Neuron (in vitro differentiated cells): ENCODE measurements around the gene DNAJC12.

ENCODE experiments used
- H2AFZ ChIP-seq: one replicate; pipeline ENCODE4 v1.6.1; 2013; ENCODE audit warnings: low read depth, mild to moderate bottlenecking, inconsistent platforms, low read length, moderate library complexity
- H3K27me3 ChIP-seq: one replicate; pipeline ENCODE4 v1.6.1; 2013; ENCODE audit warnings: low read length; ENCODE audit not compliant: insufficient read depth
- H3K36me3 ChIP-seq: one replicate; pipeline ENCODE4 v1.6.1; 2013; ENCODE audit warnings: low read length; ENCODE audit not compliant: insufficient read depth
- H3K4me1 ChIP-seq: one replicate; pipeline ENCODE4 v1.6.1; 2013; ENCODE audit warnings: low read length; ENCODE audit not compliant: insufficient read depth
- H3K4me3 ChIP-seq: 2 replicates; pipeline ENCODE4 v1.5.1; 2013; ENCODE audit warnings: mild to moderate bottlenecking, low read length, moderate library complexity
- H3K9me3 ChIP-seq: one replicate; pipeline ENCODE4 v1.6.1; 2013; ENCODE audit warnings: low read length

The DNAJC12 gene

DNA sequence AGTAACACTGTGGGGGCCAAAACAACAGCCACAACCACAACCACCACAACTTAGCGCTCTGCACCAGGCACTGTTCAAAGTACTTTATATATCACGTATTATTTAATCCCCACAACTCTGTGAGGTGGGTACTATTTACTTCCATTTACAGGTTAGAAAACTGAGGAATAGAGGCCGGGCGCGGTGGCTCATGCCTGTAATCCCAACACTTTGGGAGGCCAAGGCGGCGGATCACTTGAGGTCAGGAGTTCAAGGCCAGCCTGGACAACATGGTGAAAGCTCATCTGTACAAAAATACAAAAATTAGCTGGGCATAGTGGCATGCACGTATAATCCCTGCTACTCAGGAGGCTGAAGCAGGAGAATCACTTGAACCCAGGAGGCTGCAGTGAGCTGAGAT, 3.6 kb downstream of the DNAJC12 start:
- Histone ChIP-seq H3K27me3 (no peaks in the 10 kb centered on the region), H3K9me3 (no peaks in the 10 kb centered on the region), H3K4me1 (no peaks in the 10 kb centered on the region)

GRCh38 chr10:67827811-67828210, 10.2 kb downstream of the DNAJC12 start:
- H3K27me3 ChIP-seq = no peaks in the 10 kb centered on the region
- H3K9me3 ChIP-seq = no peaks in the 10 kb centered on the region
- no peaks in the 10 kb centered on the region for H3K4me1 ChIP-seq
- H2AFZ ChIP-seq = no peak overlapping the region
- no peak overlapping the region for H3K4me3 ChIP-seq
- no peaks in the 10 kb centered on the region for H3K36me3 ChIP-seq

More for the DNA sequence above, 3.6 kb downstream of the DNAJC12 start:
- Histone ChIP-seq H3K36me3 (no peaks in the 10 kb centered on the region), H2AFZ (no peak overlapping the region), H3K4me3 (no peak overlapping the region)

- Histone ChIP-seq H3K36me3 (no peaks in the 10 kb centered on the region), H3K4me3 (no peak overlapping the region), H3K27me3 (no peaks in the 10 kb centered on the region), H3K9me3 (no peaks in the 10 kb centered on the region), H3K4me1 (no peaks in the 10 kb centered on the region), H2AFZ (no peak overlapping the region)
These were observed 18.2 kb downstream of the DNAJC12 start for GRCh38 chr10:67819768-67820204.

GRCh38 chr10:67818323-67818722, 19.7 kb downstream of the DNAJC12 start:
- no peak overlapping the region for H2AFZ ChIP-seq
- H3K9me3 ChIP-seq = no peaks in the 10 kb centered on the region
- no peak overlapping the region for H3K4me3 ChIP-seq
- H3K36me3 ChIP-seq = no peaks in the 10 kb centered on the region
- H3K27me3 ChIP-seq = no peaks in the 10 kb centered on the region
- no peaks in the 10 kb centered on the region for H3K4me1 ChIP-seq

- Histone ChIP-seq H3K9me3 (peaks cover 2% of the 10 kb centered on the region), H3K27me3 (no peaks in the 10 kb centered on the region), H3K36me3 (no peaks in the 10 kb centered on the region), H3K4me3 (no peak overlapping the region), H3K4me1 (no peaks in the 10 kb centered on the region), H2AFZ (no peak overlapping the region)
These were observed 21.3 kb downstream of the DNAJC12 start for GRCh38 chr10:67816719-67817118.

- H3K4me1 ChIP-seq = no peaks in the 10 kb centered on the region
- peaks cover 2% of the 10 kb centered on the region for H3K9me3 ChIP-seq
- no peaks in the 10 kb centered on the region for H3K36me3 ChIP-seq
- H2AFZ ChIP-seq = no peak overlapping the region
- no peak overlapping the region for H3K4me3 ChIP-seq
- no peaks in the 10 kb centered on the region for H3K27me3 ChIP-seq
These were observed 22.4 kb downstream of the DNAJC12 start for GRCh38 chr10:67815571-67816059.

GRCh38 chr10:67812007-67812406, 26.0 kb downstream of the DNAJC12 start:
- H3K4me3 ChIP-seq = no peak overlapping the region
- H3K4me1 ChIP-seq = no peaks in the 10 kb centered on the region
- no peaks in the 10 kb centered on the region for H3K36me3 ChIP-seq

GRCh38 chr10:67809107-67809506, 28.9 kb downstream of the DNAJC12 start:
- Histone ChIP-seq H3K4me1 (no peaks in the 10 kb centered on the region), H3K4me3 (no peak overlapping the region), H3K27me3 (no peaks in the 10 kb centered on the region), H2AFZ (no peak overlapping the region), H3K9me3 (peaks cover 2% of the 10 kb centered on the region), H3K36me3 (no peaks in the 10 kb centered on the region)

More at GRCh38 chr10:67812007-67812406, 26.0 kb downstream of the DNAJC12 start:
- peaks cover 2% of the 10 kb centered on the region for H3K9me3 ChIP-seq
- no peak overlapping the region for H2AFZ ChIP-seq
- H3K27me3 ChIP-seq = no peaks in the 10 kb centered on the region

DNA sequence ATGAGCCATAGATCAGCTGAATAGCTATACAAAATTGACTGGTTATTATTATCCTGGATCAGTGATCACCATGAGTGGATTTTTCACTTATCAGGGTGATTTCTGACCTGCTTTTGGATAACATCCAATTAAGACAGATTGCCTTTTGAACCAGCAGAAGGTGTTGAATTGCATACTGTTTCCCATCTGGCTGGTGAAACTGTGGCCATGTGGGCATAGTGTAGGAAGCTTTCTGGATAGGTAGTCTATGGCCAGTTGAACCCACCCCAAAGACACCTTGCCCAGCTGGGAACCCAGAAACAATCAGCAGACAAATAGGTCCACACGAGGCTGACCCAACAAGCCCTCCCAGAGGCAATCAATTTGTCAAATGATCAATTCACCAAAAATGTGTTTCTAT, 29.3 kb downstream of the DNAJC12 start:
- Histone ChIP-seq H2AFZ (no peak overlapping the region), H3K4me3 (no peak overlapping the region), H3K9me3 (peaks cover 2% of the 10 kb centered on the region), H3K27me3 (no peaks in the 10 kb centered on the region), H3K4me1 (no peaks in the 10 kb centered on the region), H3K36me3 (no peaks in the 10 kb centered on the region)

DNA sequence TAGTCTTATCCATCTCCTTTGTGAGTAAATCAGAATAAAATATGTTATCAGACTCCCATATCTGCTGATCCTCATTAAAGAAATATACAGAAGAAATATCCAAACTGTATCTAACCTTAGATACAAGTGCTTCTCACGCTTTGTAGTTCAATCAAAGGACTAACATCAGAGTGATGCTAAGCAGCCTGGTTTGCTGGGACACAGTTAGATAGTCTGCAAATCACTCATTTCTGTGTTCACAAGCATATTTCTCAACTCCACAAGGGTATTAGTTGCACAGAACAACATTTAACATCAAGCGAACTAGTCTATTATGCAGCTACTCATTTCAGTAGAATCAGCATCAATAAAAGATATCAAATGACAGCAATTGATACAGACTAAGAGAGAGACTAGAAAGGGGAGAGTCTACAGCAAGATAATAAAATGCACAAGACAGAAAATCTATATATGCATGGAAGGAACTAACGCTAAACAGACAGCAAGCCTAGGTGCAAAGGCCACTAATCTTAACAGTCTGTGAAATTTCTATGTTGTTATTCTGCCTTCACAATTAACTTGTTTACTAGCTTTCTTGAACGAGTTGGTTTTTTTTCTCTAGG, 30.0 kb downstream of the DNAJC12 start:
- no peaks in the 10 kb centered on the region for H3K4me1 ChIP-seq
- no peak overlapping the region for H2AFZ ChIP-seq
- H3K4me3 ChIP-seq = no peak overlapping the region
- H3K27me3 ChIP-seq = no peaks in the 10 kb centered on the region
- H3K36me3 ChIP-seq = no peaks in the 10 kb centered on the region
- peaks cover 2% of the 10 kb centered on the region for H3K9me3 ChIP-seq

DNA sequence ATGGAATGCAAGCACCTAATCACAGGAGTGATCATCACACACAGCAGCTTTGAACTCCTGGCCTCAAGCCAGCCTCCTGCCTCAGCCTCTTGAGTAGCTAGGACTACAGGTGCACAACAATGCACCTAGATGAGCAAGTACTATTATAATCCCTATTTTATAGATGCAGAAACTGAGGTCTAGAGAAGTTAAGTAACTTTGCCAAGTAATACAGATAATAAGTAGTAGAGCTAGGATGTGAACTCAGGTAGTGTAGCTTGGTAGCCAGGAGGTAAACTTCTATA, 33.7 kb downstream of the DNAJC12 start:
- no peaks in the 10 kb centered on the region for H3K27me3 ChIP-seq

GRCh38 chr10:67803588-67804394, 34.2 kb downstream of the DNAJC12 start:
- no peaks in the 10 kb centered on the region for H3K36me3 ChIP-seq
- H3K4me1 ChIP-seq = no peaks in the 10 kb centered on the region
- H3K9me3 ChIP-seq = no peaks in the 10 kb centered on the region
- no peak overlapping the region for H3K4me3 ChIP-seq
- H3K27me3 ChIP-seq = no peaks in the 10 kb centered on the region
- H2AFZ ChIP-seq = no peak overlapping the region

More for the DNA sequence above, 33.7 kb downstream of the DNAJC12 start:
- H2AFZ ChIP-seq = no peak overlapping the region
- no peaks in the 10 kb centered on the region for H3K4me1 ChIP-seq
- H3K36me3 ChIP-seq = no peaks in the 10 kb centered on the region
- no peaks in the 10 kb centered on the region for H3K9me3 ChIP-seq
- H3K4me3 ChIP-seq = no peak overlapping the region

DNA sequence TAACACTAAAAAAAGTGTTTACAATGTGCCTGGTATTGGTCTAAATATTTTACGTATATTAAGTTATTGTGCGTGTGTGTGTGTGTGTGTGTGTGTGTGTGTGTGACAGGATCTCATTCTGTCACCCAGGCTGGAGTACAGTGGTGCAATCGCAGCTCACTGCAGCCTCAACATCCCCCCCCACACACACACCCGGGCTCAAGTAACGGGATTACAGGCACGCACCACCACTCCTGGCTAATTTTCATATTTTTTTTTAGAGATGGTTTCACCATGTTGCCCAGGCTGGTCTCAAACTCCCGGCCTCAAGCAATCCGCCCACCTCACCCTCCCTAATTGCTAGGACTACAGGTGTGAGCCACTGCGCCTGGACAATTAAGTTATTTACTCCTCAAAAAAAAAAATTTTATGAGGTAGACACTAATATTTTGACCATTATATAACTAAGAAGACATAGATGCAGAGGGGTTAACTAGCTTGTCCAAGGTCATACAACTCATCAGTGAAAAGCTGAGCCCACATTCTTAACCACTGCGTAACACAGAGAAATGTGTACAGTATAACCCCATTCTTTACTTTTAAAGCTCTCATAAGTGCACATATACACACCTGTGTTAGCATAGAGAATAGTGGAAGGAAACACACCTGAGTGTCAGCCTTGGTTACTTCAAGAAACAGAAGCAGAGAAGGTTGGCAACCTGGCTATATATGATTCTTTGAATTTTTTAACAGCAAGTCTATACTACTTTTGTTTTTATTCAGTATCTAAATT, 35.0 kb downstream of the DNAJC12 start:
- H2AFZ ChIP-seq = no peak overlapping the region
- no peaks in the 10 kb centered on the region for H3K27me3 ChIP-seq
- no peak overlapping the region for H3K4me3 ChIP-seq
- no peaks in the 10 kb centered on the region for H3K36me3 ChIP-seq
- H3K4me1 ChIP-seq = no peaks in the 10 kb centered on the region
- H3K9me3 ChIP-seq = no peaks in the 10 kb centered on the region
